ENCODE results near the gene GNAO1.

GNAO1 gene

DNA sequence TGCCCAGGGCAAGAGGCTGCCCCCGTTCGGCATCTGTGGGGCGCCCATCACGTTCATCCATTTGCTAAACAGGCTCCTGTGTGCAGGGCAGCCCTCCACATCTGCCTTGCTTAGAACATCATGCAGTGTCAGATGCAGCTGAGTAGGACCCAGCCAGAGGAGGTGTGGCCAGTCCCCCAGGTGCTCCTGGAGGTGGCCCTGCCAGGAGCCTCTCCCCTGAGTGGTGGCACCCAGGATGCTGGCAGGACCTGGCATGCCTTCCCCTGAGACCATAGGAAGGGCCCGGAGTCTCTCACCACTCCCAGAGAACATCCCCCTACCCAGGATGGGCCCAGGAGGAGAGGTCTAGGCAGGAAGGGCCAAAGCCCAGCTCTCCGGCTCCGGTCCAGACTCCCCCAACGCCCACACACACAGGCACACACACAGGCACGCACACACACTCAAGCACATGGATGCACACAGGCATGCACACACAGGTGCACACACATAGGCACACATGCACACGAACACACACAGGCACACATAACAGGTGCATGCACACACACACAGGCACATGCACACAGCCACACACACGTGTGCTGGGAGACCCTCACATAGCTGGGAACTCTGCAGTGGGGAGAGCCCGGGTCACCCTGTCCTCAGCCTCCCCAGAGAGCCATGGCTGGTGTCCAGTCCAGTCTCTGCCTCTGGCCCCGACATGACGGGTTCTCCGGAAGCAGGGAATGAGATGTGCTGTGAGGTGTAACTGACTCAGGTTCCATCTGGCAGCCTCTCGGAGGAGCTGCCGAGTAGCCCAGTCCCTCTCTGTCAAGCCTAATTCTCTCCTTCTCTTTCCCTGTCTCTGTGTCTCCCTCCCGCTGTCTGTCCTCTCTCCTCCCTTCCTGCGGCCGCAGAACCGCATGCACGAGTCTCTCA, 159.5 kb downstream of the GNAO1 start:
- DNase-seq (ENCODE audit: low read depth), result no peak

GRCh38 chr16:56351481-56351880, 160.2 kb downstream of the GNAO1 start:
- DNase-seq (ENCODE audit: low read depth), result no peak

DNA sequence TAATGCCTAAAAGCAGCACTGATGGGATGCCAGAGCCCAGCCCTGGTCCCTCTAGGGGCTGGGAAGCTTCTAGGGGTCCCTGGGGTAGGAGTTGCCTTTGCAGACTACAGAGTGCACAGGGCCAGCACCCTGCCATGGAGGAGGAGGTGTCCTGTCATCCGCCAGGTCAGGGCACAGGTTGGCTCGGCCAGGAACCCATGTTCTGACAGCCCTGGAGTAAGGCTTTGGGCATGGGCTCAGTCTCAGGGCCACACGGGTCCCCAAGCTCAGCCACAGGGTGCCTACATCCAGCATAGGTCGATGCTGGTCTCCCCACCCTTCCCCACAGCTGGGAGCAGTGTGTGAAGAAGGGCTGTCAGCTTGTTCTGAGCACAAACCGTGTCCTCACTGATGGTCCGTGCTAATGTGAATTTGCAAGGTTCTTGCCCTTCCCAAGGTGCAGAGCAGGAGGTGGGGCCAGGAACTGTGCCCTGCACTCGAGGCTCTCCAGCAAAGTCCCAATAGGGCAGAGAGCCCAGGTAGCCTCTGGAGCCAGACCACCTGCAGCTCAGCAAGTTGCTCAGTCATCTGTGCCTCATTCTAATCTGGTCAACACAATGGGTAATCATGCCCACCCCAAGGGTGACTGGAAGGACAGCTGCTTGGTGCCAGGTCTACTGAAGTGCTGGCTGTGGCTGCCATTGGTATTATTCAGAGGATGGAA, 161.2 kb downstream of the GNAO1 start:
- no peak for DNase-seq (ENCODE audit: low read depth)

GRCh38 chr16:56353054-56353921, 162.0 kb downstream of the GNAO1 start:
- no peak for DNase-seq (ENCODE audit: low read depth)

GRCh38 chr16:56354016-56354415, 162.7 kb downstream of the GNAO1 start:
- DNase-seq (ENCODE audit: low read depth), result no peak

DNA sequence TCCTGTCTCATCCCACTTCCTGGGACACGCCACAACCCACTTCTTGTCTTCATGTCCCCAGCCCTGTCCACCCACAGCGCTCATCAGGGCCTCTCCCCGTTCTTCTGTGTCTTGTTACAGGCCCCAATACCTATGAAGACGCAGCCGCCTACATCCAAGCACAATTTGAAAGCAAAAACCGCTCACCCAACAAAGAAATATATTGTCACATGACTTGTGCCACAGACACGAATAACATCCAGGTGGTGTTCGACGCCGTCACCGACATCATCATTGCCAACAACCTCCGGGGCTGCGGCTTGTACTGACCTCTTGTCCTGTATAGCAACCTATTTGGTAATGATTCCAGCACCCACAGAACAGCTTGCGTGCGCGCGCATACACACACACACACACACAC, 163.5 kb downstream of the GNAO1 start:
- DNase-seq (ENCODE audit: low read depth), result no peak

DNA sequence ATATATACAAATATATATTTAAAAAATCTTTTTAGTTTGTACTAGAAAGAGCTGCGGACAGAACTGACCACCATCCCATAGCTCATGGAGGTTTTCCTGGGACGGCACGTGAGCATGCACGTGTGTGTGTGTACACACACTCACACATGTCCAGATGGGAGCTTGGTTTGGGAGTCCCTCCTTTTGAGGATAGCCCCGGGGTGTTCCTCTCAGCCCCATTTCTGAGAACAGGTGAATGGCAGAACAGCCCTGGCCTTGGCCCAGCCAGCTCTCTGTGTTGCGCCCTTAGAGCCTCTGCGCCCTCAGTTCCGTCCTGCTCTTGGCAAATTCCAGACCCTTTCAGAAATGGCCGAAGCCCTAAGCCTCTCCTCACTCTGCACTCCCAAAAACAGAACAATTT, 163.9 kb downstream of the GNAO1 start:
- no peak for DNase-seq (ENCODE audit: low read depth)

GRCh38 chr16:56355786-56356275, 164.5 kb downstream of the GNAO1 start:
- no peak for DNase-seq (ENCODE audit: low read depth)

GRCh38 chr16:56356276-56357240, 165.3 kb downstream of the GNAO1 start:
- DNase-seq (ENCODE audit: low read depth), result peak; percentile 31

GRCh38 chr16:56357241-56357764, 166.0 kb downstream of the GNAO1 start:
- no peak for DNase-seq (ENCODE audit: low read depth)

GRCh38 chr16:56357765-56358322, 166.6 kb downstream of the GNAO1 start:
- DNase-seq (ENCODE audit: low read depth), result no peak

DNA sequence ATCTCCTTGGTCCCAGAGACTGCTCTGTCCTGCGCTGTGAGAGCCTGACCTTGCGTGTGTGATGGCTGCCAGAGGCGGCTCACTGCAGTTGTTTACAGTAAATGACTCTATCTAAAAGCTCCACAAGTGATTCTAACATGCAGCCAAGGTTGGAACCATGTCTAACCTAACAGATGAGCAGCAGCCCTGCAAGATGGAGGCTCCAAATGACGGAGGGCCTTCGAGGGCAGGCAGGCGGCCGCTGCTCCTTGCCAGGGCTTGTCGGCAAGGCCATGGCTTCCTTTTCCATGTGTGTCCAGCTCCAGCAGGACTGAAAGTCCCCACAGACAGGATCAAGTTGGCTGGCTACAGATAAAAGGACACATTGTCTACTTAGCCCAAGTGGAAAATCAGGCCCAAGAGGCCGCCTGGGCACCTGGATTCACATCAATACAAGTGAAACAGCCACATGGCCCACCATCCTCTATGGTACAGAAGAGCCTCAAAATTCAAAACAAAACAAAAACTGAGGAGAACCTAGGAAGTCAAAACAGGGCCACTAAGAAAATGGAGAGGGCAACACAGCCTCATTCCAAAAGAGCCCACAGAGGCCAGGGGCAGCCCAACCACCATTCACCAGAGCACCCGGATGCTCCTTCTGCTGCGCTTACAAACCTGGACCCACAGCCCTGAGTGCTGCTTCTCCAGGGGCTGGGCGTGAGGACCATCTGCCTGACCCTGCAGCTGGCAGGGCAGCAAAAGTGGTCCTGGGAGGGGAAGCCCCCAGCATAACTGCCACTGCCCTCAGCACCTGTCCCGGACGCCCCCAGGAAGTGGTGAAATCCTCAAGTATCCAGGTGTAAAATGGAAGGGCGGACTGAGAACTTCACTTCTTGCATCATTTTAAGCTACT, 169.1 kb downstream of the GNAO1 start:
- no peak for DNase-seq (ENCODE audit: low read depth)

- no peak for DNase-seq (ENCODE audit: low read depth)
Observed at GRCh38 chr16:56362057-56362655, 170.9 kb downstream of the GNAO1 start.

DNA sequence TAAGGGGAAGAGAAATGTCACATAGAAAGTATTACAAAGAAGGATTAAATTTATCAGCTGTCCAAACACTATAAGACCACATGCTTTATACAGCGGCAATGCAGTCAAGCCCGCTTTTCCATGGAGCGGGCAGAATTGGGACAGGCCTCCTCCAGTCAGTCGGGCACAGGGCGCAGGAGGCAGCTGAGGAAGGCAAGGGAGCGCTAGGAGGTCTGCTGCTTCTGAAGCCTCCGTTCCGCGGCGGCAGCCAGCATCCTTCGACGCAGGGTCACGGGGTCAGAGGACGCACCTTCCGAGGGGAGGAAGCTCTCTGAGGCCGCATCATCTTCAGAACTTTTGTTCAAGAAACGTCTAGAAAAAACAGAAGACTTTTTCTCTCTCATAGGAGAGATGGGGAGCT, 171.4 kb downstream of the GNAO1 start:
- DNase-seq (ENCODE audit: low read depth), result no peak

- no peak for DNase-seq (ENCODE audit: low read depth)
Observed at GRCh38 chr16:56363181-56363716, 172.0 kb downstream of the GNAO1 start.

DNA sequence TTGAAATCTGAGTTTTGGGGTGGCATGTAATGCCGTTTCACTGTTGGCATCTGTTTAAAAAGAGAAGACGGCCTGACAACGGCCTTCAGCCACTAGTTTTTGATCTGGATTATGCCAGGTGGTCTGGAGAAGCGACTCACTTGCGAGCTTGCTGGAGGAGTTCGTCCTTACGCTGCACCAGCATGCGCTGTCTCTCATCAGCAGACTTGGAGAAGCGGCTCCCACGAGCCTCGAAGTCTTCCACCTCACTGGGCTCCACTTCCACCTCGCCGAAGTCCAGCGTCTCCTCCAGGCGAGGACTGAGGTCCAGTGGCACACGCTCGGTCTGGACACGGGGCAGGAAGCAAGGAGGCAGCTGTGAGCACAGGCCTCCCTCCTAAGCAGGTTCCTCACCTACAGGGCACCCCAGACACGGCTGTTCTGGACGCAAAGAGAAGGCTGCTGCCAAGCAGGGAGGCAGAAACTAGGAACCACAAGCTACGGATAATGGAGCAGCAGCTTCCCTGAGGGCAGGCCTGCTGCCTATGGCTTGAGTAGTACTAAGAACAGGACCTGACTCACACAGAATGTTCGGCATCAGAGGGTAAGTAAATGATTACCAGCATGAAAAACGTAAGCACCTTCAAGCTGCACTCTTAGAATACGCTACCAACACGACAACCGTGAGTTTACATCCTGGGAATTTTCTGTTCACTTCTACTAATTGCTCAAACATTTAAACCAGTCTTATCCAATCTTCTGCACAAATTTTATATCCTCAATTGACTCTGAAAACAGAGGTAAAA, 172.7 kb downstream of the GNAO1 start:
- no peak for DNase-seq (ENCODE audit: low read depth)

DNA sequence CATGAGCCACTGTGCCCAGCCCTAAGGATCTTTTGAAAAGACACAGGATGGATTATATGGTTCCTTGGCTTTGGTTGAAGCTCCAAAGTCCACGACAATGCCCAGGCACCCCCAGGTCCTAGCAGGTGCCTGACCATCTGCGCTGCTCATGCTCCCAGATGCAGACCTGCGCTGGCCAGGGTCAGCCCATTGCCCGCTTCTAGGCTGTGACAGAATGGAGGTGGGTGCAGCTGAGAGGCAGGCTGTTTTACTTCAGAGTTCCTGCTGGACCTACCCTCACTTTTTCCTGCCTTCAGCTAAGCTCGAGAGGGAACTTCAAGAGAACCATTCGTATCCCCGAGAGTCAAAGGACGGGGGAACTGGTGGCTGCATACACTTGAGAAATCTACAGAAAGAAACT, 173.6 kb downstream of the GNAO1 start:
- DNase-seq (ENCODE audit: low read depth), result no peak

DNA sequence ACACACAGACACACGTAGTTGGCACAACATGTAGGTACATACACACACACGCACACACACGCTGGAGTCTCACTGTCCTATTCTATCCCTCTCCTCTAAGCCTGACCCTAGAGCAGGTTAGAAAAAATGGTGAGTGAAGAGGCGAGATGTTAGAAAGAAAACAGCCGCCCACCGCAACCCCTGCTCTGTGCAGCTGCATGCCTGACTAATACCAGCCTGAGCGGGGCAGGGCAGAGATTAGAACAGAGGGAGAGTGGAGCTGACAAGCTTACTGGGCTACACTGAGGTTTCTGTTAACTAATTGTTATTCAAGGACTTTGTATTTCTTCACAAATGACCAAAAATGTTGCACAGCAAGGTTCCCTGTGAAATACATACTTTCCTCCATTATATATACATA, 174.3 kb downstream of the GNAO1 start:
- DNase-seq (ENCODE audit: low read depth), result no peak
